Pancreas (tissue), 10 donors: ENCODE measurements around the gene ANKFY1. TPM values are rescaled to one million over a fixed set of nuclear protein-coding genes. Genes with fewer than 3 reads are reported as not detected.

Experiments used
- ATAC-seq, 4 donors: fragments of 200-7000 bp; cut with Tn5 transposase; one replicate each; pipeline versions ENCODE4 v1.8.0 to v1.9.1; 2020; ENCODE audit warnings: mild to moderate bottlenecking in 4 of 4, moderate library complexity in 4 of 4
- DNase-seq, 6 donors: peaks; one replicate each; pipeline ENCODE4 v3.0.0-alpha.2; 2020
- FAIRE-seq: peaks from 2 replicates; lab custom pipeline; 2012; peaks lifted over from hg19 to GRCh38; lab: Jason Lieb, UNC
- H3K27ac ChIP-seq, 4 donors: fragments of 200-600 bp; sonication (generic); 1 replicate in 3 of 4; 2 replicates in 1 of 4; pipeline versions ENCODE4 v1.5.0 to v1.8.0; 2020
- H3K27me3 ChIP-seq, 4 donors: fragments of 200-600 bp; one replicate each; pipeline ENCODE4 v1.8.0; 2021
- H3K36me3 ChIP-seq, 3 donors: fragments of 200-600 bp; sonication (generic) in 1 of 3; one replicate each; pipeline versions ENCODE4 v1.5.0 to v1.8.0; 2020 to 2021
- H3K4me1 ChIP-seq, 3 donors: fragments of 200-600 bp; one replicate each; pipeline ENCODE4 v1.8.0; 2021
- H3K4me3 ChIP-seq, 4 donors: fragments of 200-600 bp; sonication (generic) in 2 of 4; one replicate each; pipeline versions ENCODE4 v1.5.0 to v1.8.0; 2020 to 2021
- H3K9me3 ChIP-seq, 4 donors: fragments of 200-600 bp; one replicate each; pipeline ENCODE4 v1.8.0; 2021
- CTCF ChIP-seq, 4 donors: fragments of 200-600 bp; sonication (generic) in 3 of 4; IDR thresholded peaks; one replicate each; pipeline versions ENCODE4 v1.5.0 to v1.8.0; 2021; ENCODE audit warnings: antibody characterized with exemption in 4 of 4
- WGBS, 2 donors: extraction: QIAGEN DNeasy Blood & Tissue Kit; methylation state at CpG; one replicate each; pipeline ENCODE4 v1.1.7; 2013; 5-methylcytosine and 5-hydroxymethylcytosine counted together
- intact Hi-C, 3 donors: fragments of 100-400 bp; cut with DNase I; formaldehyde crosslinking; loops; one replicate each; pipeline versions ENCODE4 v1.11.1 to v1.14.2; 2022
- polyA plus RNA-seq, 2 donors: library from polyadenylated mRNA; stranded (reverse); fragments of 200-250 nt; gene quantifications; one replicate each; pipeline ENCODE4 v1.2.3, GENCODE V29; 2013
- total RNA-seq, 6 donors: library from RNA; stranded (reverse); fragmentation: NEBNext Ultra II Directional in 4 of 6; extraction: Animal tissue kit (Norgen Biotek cat#: 25700) in 4 of 6; gene quantifications; one replicate each; pipeline versions ENCODE4 v1.2.1 to v1.2.4, GENCODE V29; 2021 to 2023
- donor health status: healthy with polysubstance abuse.
- donor health status: DM: no; HTN: no; CAD: no; lungs with moderate emphysema.
- donor health status: DM: no; HTN: no; CAD: no.
- donor health status: control.
- donor health status: control.
- donor health status: Bipolar disorder and iron deficiency.
- donor health status: DM: yes; HTN: yes; CAD: no.
- donor health status: DM: no; HTN: no; CAD: no.
- donor health status: DM: no; HTN: no; CAD: no.
- donor health status: DM: yes; HTN: yes; CAD: no.

The ANKFY1 gene
- total and polyA plus RNA-seq, 8 donors: 11.3 to 30.3 (median 13.9) TPM

GRCh38 chr17:4165301-4166010 is 98.3 kb downstream of the ANKFY1 start:
- FAIRE-seq (no peak), ATAC-seq (no peak), DNase-seq (no peak)
- Histone ChIP-seq H3K27ac (no peak overlapping the region), H3K9me3 (no peaks in the 10 kb centered on the region), H3K4me3 (no peak overlapping the region), H3K27me3 (no peaks in the 10 kb centered on the region), H3K4me1 (no peaks in the 10 kb centered on the region), H3K36me3 (peaks cover 0 to 51% (median 11%) of the 10 kb centered on the region in 3 donors)
- WGBS, 2 donors: 91% methylated on average over 10 of the region's 10 CpGs
- no peak for TF ChIP-seq CTCF (IDR thresholded peaks at IDR 0.05)
- intact Hi-C loops: no loop called here

DNA sequence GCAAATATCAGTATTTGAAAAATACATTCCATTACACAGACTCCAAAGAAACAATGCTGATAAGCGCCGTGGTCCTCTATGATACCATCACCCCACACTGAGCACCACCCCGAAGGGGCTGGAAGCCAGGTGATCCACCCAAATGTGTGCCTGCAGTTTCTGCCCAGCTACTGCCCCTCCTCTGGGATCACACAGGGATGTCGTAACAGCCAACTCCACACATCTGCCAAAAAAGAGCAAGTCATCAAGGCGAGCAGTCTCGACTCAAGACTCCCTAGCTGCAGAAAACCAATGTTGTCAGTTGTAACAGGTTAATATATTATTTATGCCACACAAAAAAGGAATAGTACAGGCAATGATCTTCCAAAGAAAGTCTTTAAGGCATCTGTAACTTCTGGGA is 99.8 kb downstream of the ANKFY1 start:
- peaks cover 0 to 36% (median 4%) of the 10 kb centered on the region in 3 donors for H3K36me3 ChIP-seq
- H3K27ac ChIP-seq: no peak overlapping the region
- no peaks in the 10 kb centered on the region for H3K9me3 ChIP-seq
- FAIRE-seq: no peak
- no peak for DNase-seq
- no peaks in the 10 kb centered on the region for H3K4me1 ChIP-seq
- H3K27me3 ChIP-seq: no peaks in the 10 kb centered on the region
- TF ChIP-seq CTCF (IDR thresholded peaks at IDR 0.05): no peak
- H3K4me3 ChIP-seq: no peak overlapping the region
- ATAC-seq: peak in 1 of 4 donors; percentile 12
- WGBS, 2 donors: 76 to 83% methylated on average over 6 of the region's 6 CpGs
- intact Hi-C loops: no loop called here

- FAIRE-seq (no peak), ATAC-seq (peak in 2 of 4 donors; percentile 34 to 57), DNase-seq (no peak)
- no peaks in the 10 kb centered on the region for H3K9me3 ChIP-seq
- no peak overlapping the region for H3K4me3 ChIP-seq
- H3K4me1 ChIP-seq: no peaks in the 10 kb centered on the region
- H3K27ac ChIP-seq: no peak overlapping the region
- TF ChIP-seq CTCF (IDR thresholded peaks at IDR 0.05): no peak
- H3K27me3 ChIP-seq: no peaks in the 10 kb centered on the region
- intact Hi-C loops: no loop called here
- 84 to 91% methylated on average over 14 of the region's 14 CpGs for whole genome bisulfite sequencing, 2 donors
- peaks cover 0 to 26% (median 4%) of the 10 kb centered on the region in 3 donors for H3K36me3 ChIP-seq
Measured at GRCh38 chr17:4162775-4163466, 100.9 kb downstream of the ANKFY1 start.

- Histone ChIP-seq H3K9me3 (no peaks in the 10 kb centered on the region), H3K27me3 (no peaks in the 10 kb centered on the region), H3K36me3 (peaks cover 0 to 22% (median 1%) of the 10 kb centered on the region in 3 donors), H3K4me3 (no peak overlapping the region), H3K4me1 (no peaks in the 10 kb centered on the region), H3K27ac (no peak overlapping the region)
- 81 to 83% methylated on average over 6 of the region's 6 CpGs for WGBS, 2 donors
- TF ChIP-seq CTCF (IDR thresholded peaks at IDR 0.05): no peak
- ATAC-seq (no peak), DNase-seq (no peak), FAIRE-seq (no peak)
- intact Hi-C loops: no loop called here
Measured at GRCh38 chr17:4162321-4162720, 101.5 kb downstream of the ANKFY1 start.

DNA sequence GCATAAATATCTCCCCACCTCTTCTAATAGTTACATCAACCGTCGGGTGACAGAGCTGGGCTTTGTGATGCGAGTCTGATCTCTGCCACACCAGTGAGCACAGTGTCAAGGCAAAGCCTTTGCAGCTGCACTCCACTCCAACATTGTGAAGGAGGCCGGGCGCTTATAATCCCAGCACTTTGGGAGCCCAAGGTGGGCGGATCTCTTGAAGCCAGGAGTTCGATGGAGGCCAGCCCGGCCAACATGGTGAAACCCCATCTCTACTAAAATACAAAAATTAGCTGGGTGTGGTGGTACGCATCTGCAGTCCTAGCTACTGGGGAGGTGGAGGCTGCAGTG is 101.8 kb downstream of the ANKFY1 start:
- 92 to 96% methylated on average over 9 of the region's 9 CpGs for WGBS, 2 donors
- peak in 1 of 4 donors; percentile 7 for ATAC-seq
- Histone ChIP-seq H3K27ac (no peak overlapping the region), H3K27me3 (no peaks in the 10 kb centered on the region), H3K9me3 (no peaks in the 10 kb centered on the region), H3K4me3 (no peak overlapping the region), H3K36me3 (peaks cover 0 to 19% (median 0%) of the 10 kb centered on the region in 3 donors), H3K4me1 (no peaks in the 10 kb centered on the region)
- FAIRE-seq: no peak
- intact Hi-C loops: no loop called here
- TF ChIP-seq CTCF (IDR thresholded peaks at IDR 0.05): no peak
- DNase-seq: no peak
